ENCODE measurements around the gene TRIM47. TPM values are rescaled to one million over a fixed set of nuclear protein-coding genes. Genes with fewer than 3 reads are reported as not detected.
A peak's percentile ranks its signal among the peaks of the same experiment; 100 is the strongest.

TRIM47 gene
- total RNA-seq, 4 donors from 2014 or later: 21.0 to 146 (median 40.8) TPM

GRCh38 chr17:75849279-75849646, 29.1 kb downstream of the TRIM47 start:
- peaks cover 0 to 83% of the 10 kb centered on the region in 2 donors for H3K36me3 ChIP-seq
- H3K9me3 ChIP-seq: no peaks in the 10 kb centered on the region
- H3K27me3 ChIP-seq: no peaks in the 10 kb centered on the region
- no peak for ATAC-seq
- no peak overlapping the region for H3K4me3 ChIP-seq
- 70% methylated on average over 7 of the region's 11 CpGs; no CpG with 5 or more reads in 1 of the 2 donors for WGBS, 2 donors (ENCODE audit: low coverage in 1 of 2)
- TF ChIP-seq POLR2A (IDR thresholded peaks at IDR 0.05) (no peak), EP300 (IDR thresholded peaks at IDR 0.05) (no peak), POLR2AphosphoS5 (IDR thresholded peaks at IDR 0.05) (no peak), CTCF (IDR thresholded peaks at IDR 0.05) (no peak)
- H3K4me1 ChIP-seq: peaks cover 0 to 100% (median 35%) of the 10 kb centered on the region in 3 donors
- H3K27ac ChIP-seq: peak overlapping the region in 3 of 4 donors; percentile 75 to 77 (median 75)

- Histone ChIP-seq H3K4me3 (no peak overlapping the region), H3K36me3 (peaks cover 0 to 83% of the 10 kb centered on the region in 2 donors), H3K27me3 (no peaks in the 10 kb centered on the region), H3K27ac (peak overlapping the region in 3 of 4 donors; percentile 75 to 77 (median 75)), H3K9me3 (no peaks in the 10 kb centered on the region), H3K4me1 (peaks cover 0 to 96% (median 31%) of the 10 kb centered on the region in 3 donors)
- no peak for TF ChIP-seq POLR2A (IDR thresholded peaks at IDR 0.05)
- TF ChIP-seq CTCF (IDR thresholded peaks at IDR 0.05): peak in 3 of 4 experiments; percentile 58 to 69 (median 64)
- ATAC-seq: peak; percentile 66
- 22 to 57% methylated on average over 1 to 7 of the region's 16 CpGs for WGBS, 2 donors (ENCODE audit: low coverage in 1 of 2)
Observed at GRCh38 chr17:75848523-75849278, 29.7 kb downstream of the TRIM47 start.

- TF ChIP-seq POLR2A (IDR thresholded peaks at IDR 0.05) (no peak), CTCF (IDR thresholded peaks at IDR 0.05) (no peak), EP300 (IDR thresholded peaks at IDR 0.05) (no peak), POLR2AphosphoS5 (IDR thresholded peaks at IDR 0.05) (no peak)
- Histone ChIP-seq H3K9me3 (no peaks in the 10 kb centered on the region), H3K27ac (peak overlapping the region in 3 of 4 donors; percentile 75 to 77 (median 75)), H3K36me3 (peaks cover 0 to 77% of the 10 kb centered on the region in 2 donors), H3K4me3 (no peak overlapping the region), H3K27me3 (no peaks in the 10 kb centered on the region), H3K4me1 (peaks cover 0 to 88% (median 23%) of the 10 kb centered on the region in 3 donors)
- WGBS, 2 donors (ENCODE audit: low coverage in 1 of 2): 70 to 80% methylated on average over 9 to 11 of the region's 25 CpGs
- no peak for ATAC-seq
Observed at GRCh38 chr17:75847614-75848522, 30.5 kb downstream of the TRIM47 start.

GRCh38 chr17:75846692-75847613, 31.4 kb downstream of the TRIM47 start:
- no peaks in the 10 kb centered on the region for H3K9me3 ChIP-seq
- peaks cover 0 to 79% (median 22%) of the 10 kb centered on the region in 3 donors for H3K4me1 ChIP-seq
- H3K36me3 ChIP-seq: peaks cover 0 to 72% of the 10 kb centered on the region in 2 donors
- no peaks in the 10 kb centered on the region for H3K27me3 ChIP-seq
- no peak overlapping the region for H3K4me3 ChIP-seq
- H3K27ac ChIP-seq: peak overlapping the region in 3 of 4 donors; percentile 75 to 77 (median 75)
- ATAC-seq: no peak
- WGBS, 2 donors (ENCODE audit: low coverage in 1 of 2): 73 to 95% methylated on average over 4 to 9 of the region's 34 CpGs
- peak; percentile 1 for TF ChIP-seq POLR2AphosphoS5 (IDR thresholded peaks at IDR 0.05)
- no peak for TF ChIP-seq CTCF (IDR thresholded peaks at IDR 0.05)
- TF ChIP-seq EP300 (IDR thresholded peaks at IDR 0.05): no peak
